Suppressor macrophage treated with lipopolysaccharide for 4 hours (primary cell): Measurements from ENCODE around the gene CTBP2.

Source experiments
- DNase-seq: peaks from one replicate; pipeline ENCODE4 v3.0.0-alpha.2; 2020

The CTBP2 gene

GRCh38 chr10:125159932-125160855 is at the start of gene CTBP2:
Gene CTBP2 (minus strand): TSS chr10:125160563.
- no peak for DNase-seq

DNA sequence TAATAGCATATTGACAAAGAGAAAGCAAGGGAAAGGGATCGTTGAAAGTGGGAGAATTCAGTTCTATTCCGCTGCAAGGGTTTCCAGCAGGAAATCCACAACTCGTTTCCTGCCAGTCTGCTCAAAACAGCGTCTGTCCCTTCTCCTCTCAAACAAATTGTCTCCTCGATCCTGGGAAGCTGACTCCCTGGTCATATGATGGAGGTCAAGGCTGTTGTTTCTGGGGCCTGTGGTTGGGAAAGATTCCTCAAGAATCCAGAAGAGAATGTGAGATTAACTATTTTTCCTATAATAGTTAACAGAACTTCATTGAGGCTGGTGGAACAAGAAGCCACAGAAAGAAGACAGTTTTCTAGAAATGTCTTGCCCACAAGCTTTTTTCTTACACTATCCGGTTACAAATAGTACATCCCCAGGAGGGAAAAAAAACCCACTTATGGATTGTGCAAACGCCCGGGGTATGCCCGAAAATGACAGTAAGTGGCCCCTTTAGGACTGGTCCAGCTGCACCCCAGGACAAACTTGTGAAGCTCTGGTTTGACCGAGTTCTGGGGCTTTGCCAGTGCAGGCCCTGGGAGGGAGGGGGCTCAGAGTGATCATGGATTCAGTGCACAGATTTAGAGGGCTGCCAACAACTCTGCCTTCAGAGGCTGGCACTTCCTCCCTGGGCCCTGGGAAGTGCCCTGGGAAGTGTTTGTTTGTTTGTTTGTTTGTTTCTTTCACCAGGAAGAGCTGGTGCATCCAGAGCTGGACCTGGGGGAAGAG is 49.4 kb upstream of the CTBP2 start:
- DNase-seq: no peak

DNA sequence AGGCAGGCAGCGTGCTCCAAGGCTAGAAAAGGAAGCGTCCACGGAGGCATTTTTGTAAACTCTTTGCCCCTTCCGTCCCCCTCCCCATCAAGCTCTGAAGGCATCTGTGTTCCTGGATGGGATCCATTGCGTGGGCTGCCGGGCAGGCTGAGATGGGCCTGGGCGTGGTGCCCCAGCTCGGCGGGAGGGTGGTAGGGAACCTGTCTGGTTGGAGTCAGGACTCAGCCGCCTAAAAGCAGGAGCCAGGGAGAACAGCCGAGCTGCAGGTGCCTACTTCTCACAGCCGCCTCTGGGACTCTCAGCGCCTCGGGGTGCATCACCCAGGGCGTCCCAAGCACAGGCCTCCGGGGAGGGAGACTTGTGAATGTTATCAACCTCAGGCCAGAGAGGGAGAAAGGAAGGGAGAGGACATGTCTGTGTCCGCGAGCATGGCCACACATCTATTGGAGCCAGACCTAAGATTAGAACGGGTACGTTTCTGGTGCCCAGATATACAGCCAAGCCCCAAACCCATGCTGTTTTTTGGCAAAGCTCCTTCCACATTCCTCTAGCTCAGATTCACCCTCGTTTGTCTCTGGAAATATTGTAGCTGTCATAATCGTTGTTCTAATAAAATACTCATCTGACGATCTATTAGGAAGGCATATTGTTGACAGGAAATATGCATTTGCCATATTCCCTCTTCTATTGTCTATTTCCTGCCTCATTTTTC is 48.6 kb upstream of the CTBP2 start:
- DNase-seq: no peak

DNA sequence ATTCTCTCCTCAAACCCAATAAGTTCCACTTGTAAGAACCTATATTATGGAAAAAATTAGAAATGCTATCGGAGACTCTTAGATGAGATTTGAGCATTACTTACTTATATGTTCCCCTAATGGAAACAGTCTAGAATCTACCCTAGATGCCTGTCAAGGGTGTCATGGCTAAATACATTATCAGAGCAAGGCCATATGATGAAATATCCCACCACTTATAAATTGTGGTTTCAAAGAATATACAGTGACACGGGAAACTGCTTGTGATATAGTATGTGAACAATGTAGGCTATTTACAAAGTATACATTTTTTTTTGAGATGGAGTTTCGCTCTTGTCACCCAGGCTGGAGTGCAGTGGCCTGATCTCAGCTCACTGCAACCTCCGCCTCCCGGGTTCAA is 46.3 kb upstream of the CTBP2 start:
- no peak for DNase-seq

GRCh38 chr10:125205431-125205830 is 45.1 kb upstream of the CTBP2 start:
- no peak for DNase-seq

GRCh38 chr10:125204400-125204799 is 44.0 kb upstream of the CTBP2 start:
- no peak for DNase-seq

GRCh38 chr10:125203186-125203800 is 42.9 kb upstream of the CTBP2 start:
- no peak for DNase-seq

- no peak for DNase-seq
Measured at GRCh38 chr10:125201791-125202622, 41.6 kb upstream of the CTBP2 start.

- DNase-seq: peak; percentile 3
Measured at GRCh38 chr10:125201108-125201524, 40.8 kb upstream of the CTBP2 start.

- DNase-seq: no peak
Measured at GRCh38 chr10:125200396-125200795, 40.0 kb upstream of the CTBP2 start.

- DNase-seq: no peak
Measured at GRCh38 chr10:125199270-125199669, 38.9 kb upstream of the CTBP2 start.

DNA sequence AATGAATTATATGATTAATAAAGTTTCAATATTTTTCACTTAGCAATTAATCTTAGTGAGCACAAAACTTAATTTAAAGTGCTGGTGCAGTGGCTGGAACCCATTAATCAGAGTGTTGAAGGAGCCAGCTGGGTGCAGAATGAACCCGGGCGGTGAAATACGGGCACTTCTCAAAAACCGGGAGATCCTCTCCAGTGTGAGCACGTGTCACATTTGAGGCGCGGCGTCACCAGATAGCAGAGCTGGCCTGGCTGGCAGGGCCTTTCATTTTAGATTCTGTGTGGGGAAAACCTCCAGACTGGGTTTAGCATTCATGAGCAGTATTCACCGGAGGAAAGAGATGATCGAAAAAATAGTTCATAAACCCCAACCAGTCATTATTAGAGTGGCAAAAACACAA is 34.5 kb upstream of the CTBP2 start:
- DNase-seq: no peak

GRCh38 chr10:125193306-125193877 is 33.0 kb upstream of the CTBP2 start:
- DNase-seq: no peak

DNA sequence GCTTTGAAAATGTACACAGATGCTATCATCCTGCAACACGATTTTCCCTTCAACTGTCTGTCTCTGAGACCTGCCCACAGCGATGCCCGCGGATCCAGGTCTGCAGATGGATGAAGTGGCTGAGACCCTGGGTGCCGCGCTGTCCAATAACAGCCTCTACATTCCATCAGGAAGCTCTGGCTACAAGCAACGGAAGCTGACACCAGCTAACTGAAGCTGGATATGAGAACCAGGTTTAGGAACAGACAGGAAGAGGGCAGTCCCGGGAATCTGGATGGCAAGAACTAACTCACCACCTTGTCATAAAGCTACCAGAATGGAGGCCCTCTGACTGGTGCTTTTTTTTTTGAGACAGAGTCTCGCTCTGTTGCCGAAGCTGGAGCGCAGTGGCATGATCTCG is 32.3 kb upstream of the CTBP2 start:
- DNase-seq: no peak

- DNase-seq: no peak
Measured at GRCh38 chr10:125192005-125192404, 31.6 kb upstream of the CTBP2 start.

GRCh38 chr10:125190946-125191345 is 30.6 kb upstream of the CTBP2 start:
- DNase-seq: no peak

GRCh38 chr10:125190414-125190813 is 30.1 kb upstream of the CTBP2 start:
- no peak for DNase-seq

DNA sequence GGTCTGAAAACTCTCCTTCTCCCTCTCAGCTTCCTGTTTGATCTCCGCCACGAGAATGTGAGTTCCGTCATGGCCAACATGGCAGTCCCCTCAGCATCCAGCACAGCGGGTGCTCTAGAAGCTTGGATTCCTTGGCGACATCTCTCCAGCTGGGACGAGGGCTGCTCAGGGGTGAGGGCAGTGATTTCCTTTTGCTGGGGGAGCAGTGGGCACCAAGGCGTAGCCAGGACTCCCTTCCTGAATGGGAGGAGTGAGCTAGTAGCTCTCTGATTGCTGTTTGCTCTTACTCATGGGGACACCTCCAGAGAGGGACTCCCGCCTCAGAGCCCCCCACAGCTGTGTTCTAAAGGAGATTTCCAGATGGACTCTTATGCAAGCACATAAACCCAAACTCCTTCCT is 28.8 kb upstream of the CTBP2 start:
- DNase-seq: no peak

- DNase-seq: no peak
Measured at GRCh38 chr10:125187238-125188194, 27.2 kb upstream of the CTBP2 start.

DNA sequence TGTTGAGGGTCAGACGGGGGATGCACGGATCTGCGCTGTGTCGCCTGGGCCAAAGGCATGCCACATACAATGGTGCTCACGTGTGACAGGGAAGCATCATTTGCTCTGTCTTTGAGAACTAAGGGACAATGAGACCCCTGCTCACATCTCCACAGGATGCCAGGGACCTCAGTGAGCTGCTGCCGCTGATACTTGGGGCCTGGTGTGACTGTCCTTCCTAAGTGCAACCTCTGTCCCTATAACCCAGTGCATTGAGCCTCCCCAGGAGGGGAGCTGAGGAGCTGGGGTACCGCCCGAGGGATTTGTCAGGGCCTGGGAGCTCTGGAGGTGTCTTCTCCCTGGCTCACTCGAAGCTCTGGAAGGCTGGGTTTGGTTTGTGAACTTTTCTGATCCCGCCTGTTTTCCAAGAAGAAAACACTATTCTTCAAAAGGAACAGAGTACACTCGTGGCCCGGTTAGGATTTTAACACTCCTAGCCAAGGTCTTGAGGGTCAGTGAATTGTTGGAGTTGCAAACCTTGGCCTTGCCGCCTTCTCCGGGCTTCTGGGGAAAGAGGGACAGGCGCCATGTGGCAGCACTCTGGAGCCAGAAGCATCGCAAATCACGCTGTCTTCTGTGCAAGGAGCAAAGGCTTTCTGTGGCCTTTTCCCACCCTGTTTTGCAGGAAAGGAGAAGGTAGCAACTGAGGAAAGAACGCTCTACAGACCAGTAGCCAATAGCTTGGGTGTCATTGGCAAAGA is 26.2 kb upstream of the CTBP2 start:
- no peak for DNase-seq
